Spleen (tissue), 11 donors: Measurements from ENCODE around the gene DUSP10. TPM values are rescaled to one million over a fixed set of nuclear protein-coding genes. Genes with fewer than 3 reads are reported as not detected.

ENCODE experiments used
- DNase-seq: peaks from one replicate; pipeline ENCODE4 v3.0.0-alpha.2; 2020
- H3K27ac ChIP-seq, 8 donors: fragments of 200-600 bp; sonication (generic) in 7 of 8; 1 replicate in 4 of 8; 2 replicates in 4 of 8; pipeline versions ENCODE4 v1.5.0 to v1.8.0; 2016 to 2021; ENCODE audit warnings: inconsistent platforms in 4 of 8, mild to moderate bottlenecking in 4 of 8, moderate library complexity in 1 of 8
- H3K27me3 ChIP-seq, 7 donors: fragments of 200-600 bp; sonication (generic) in 6 of 7; replicated peaks in 1 of 7; 1 replicate in 4 of 7; 2 replicates in 3 of 7; pipeline versions ENCODE4 v1.5.0 to v1.8.0; 2016 to 2021; ENCODE audit warnings: inconsistent platforms in 3 of 7, mild to moderate bottlenecking in 1 of 7
- H3K36me3 ChIP-seq, 6 donors: fragments of 200-600 bp; sonication (generic) in 5 of 6; 1 replicate in 4 of 6; 2 replicates in 2 of 6; pipeline versions ENCODE4 v1.5.0 to v1.8.0; 2016 to 2021; ENCODE audit warnings: inconsistent platforms in 2 of 6
- H3K4me1 ChIP-seq, 6 donors: fragments of 200-600 bp; sonication (generic) in 5 of 6; 1 replicate in 3 of 6; 2 replicates in 3 of 6; pipeline versions ENCODE4 v1.5.0 to v1.8.0; 2016 to 2021; ENCODE audit warnings: inconsistent platforms in 3 of 6
- H3K4me3 ChIP-seq, 8 donors: fragments of 200-600 bp; sonication (generic) in 7 of 8; 1 replicate in 4 of 8; 2 replicates in 4 of 8; pipeline versions ENCODE4 v1.5.0 to v1.8.0; 2016 to 2021; ENCODE audit warnings: inconsistent platforms in 4 of 8, mild to moderate bottlenecking in 4 of 8, moderate library complexity in 2 of 8
- H3K9me3 ChIP-seq, 8 donors: fragments of 200-600 bp; sonication (generic) in 7 of 8; 1 replicate in 4 of 8; 2 replicates in 4 of 8; pipeline versions ENCODE4 v1.5.0 to v1.8.0; 2016 to 2021; ENCODE audit warnings: inconsistent platforms in 4 of 8
- CTCF ChIP-seq, 11 experiments: fragments of 200-600 bp in 7 of 11; fragments of 450-650 bp in 4 of 11; sonication (generic) in 4 of 11; IDR thresholded peaks in 8 of 11; conservative IDR thresholded peaks in 3 of 11; 1 replicate in 7 of 11; 2 replicates in 4 of 11; pipeline versions ENCODE4 v1.4.0 to v1.8.0; 2016 to 2021; ENCODE audit warnings: antibody characterized with exemption in 11 of 11, inconsistent platforms in 4 of 11, mild to moderate bottlenecking in 1 of 11
- POLR2A ChIP-seq, 3 donors: fragments of 450-650 bp; IDR thresholded peaks; one replicate each; pipeline ENCODE4 v1.5.1; 2017; ENCODE audit warnings: antibody characterized with exemption in 3 of 3, mild to moderate bottlenecking in 1 of 3
- POLR2AphosphoS5 ChIP-seq, 3 donors: sonication (generic); formaldehyde crosslinking; IDR thresholded peaks; one replicate each; pipeline ENCODE4 v1.5.1; 2017; ENCODE audit warnings: antibody characterized with exemption in 3 of 3
- WGBS, 5 donors: extraction: QIAGEN DNeasy Blood & Tissue Kit in 3 of 5; methylation state at CpG; one replicate each; pipeline versions ENCODE4 v1.1.5 to v1.1.7; 2013 to 2018; 5-methylcytosine and 5-hydroxymethylcytosine counted together
- intact Hi-C: fragments of 100-400 bp; cut with DNase I; formaldehyde crosslinking; loops from one replicate; pipeline ENCODE4 v1.15.0; 2023; ENCODE audit warnings: low total_unique reads
- polyA plus RNA-seq, 3 donors: library from polyadenylated mRNA; stranded (reverse); fragments of 200-250 nt; gene quantifications; one replicate each; pipeline ENCODE4 v1.2.1, GENCODE V29; 2013
- total RNA-seq, 7 donors: library from RNA; depleted of rRNA in 3 of 7; stranded (reverse); fragments of >200 nt in 3 of 7; fragmentation: NEBNext Ultra II Directional in 4 of 7; extraction: Animal tissue kit (Norgen Biotek cat#: 25700) in 4 of 7; gene quantifications; one replicate each; pipeline versions ENCODE4 v1.1.0 to v1.2.1, GENCODE V29; 2016 to 2021
- donor health status: healthy with polysubstance abuse.
- donor health status: DM: no; HTN: no; CAD: no; lungs with moderate emphysema.
- donor health status: DM: no; HTN: no; CAD: no.
- donor health status: Bipolar disorder and iron deficiency.
- donor health status: healthy.
- donor health status: DM: no; HTN: no; CAD: no.
- donor health status: DM: yes; HTN: yes; CAD: no.

Gene DUSP10
- total and polyA plus RNA-seq, 10 donors, result 3.4 to 11.9 (median 7.4) TPM

GRCh38 chr1:221783437-221783836 lies 41.5 kb upstream of the DUSP10 start:
- H3K4me1 ChIP-seq, result peaks cover 12 to 60% (median 36%) of the 10 kb centered on the region in 6 donors
- no peaks in the 10 kb centered on the region for H3K36me3 ChIP-seq
- TF ChIP-seq POLR2A (IDR thresholded peaks at IDR 0.05) (no peak), CTCF (IDR thresholded peaks at IDR 0.05 in 8 of 11, conservative IDR thresholded peaks at IDR 0.05 in 3 of 11) (no peak), POLR2AphosphoS5 (IDR thresholded peaks at IDR 0.05) (no peak)
- intact Hi-C loops, result no loop called here
- DNase-seq, result no peak
- WGBS, 5 donors, result 35 to 56% (median 45%) methylated on average over 6 of the region's 6 CpGs
- H3K27ac ChIP-seq, result no peak overlapping the region
- H3K4me3 ChIP-seq, result peak overlapping the region in 1 of 8 donors; percentile 13
- H3K27me3 ChIP-seq, result no peaks in the 10 kb centered on the region
- no peaks in the 10 kb centered on the region for H3K9me3 ChIP-seq

- WGBS, 5 donors, result 85 to 100% (median 93%) methylated on average over 1 of the region's 1 CpG
- Histone ChIP-seq H3K27me3 (no peaks in the 10 kb centered on the region), H3K9me3 (no peaks in the 10 kb centered on the region), H3K4me3 (no peak overlapping the region), H3K27ac (no peak overlapping the region), H3K4me1 (peaks cover 16 to 65% (median 41%) of the 10 kb centered on the region in 6 donors), H3K36me3 (no peaks in the 10 kb centered on the region)
- TF ChIP-seq CTCF (IDR thresholded peaks at IDR 0.05 in 8 of 11, conservative IDR thresholded peaks at IDR 0.05 in 3 of 11), result no peak
- TF ChIP-seq POLR2AphosphoS5 (IDR thresholded peaks at IDR 0.05), result no peak
- TF ChIP-seq POLR2A (IDR thresholded peaks at IDR 0.05), result no peak
- no peak for DNase-seq
- intact Hi-C loops, result no loop called here
Observed at GRCh38 chr1:221782970-221783369, 41.1 kb upstream of the DUSP10 start.

DNA sequence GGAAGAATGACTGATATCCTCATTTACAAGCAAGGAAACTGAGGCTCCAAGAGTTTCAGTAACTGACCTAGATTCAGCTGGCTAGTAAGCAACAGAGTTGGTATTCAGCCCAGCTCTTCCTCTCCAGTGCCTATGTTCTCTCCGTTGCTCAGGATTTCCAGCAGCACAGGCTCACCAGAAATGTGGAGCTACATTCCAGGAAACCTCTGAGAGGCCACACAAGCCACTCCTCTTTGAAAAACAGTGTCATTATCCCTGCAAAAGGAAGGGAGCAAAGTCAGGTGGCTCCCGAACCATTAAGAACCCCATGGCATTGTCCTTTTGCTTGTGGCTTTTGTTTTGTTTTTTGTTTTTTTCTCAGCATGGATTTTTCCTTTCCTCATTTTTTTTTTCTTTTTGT lies 40.6 kb upstream of the DUSP10 start:
- no peak for DNase-seq
- intact Hi-C loops, result no loop called here
- Histone ChIP-seq H3K9me3 (no peaks in the 10 kb centered on the region), H3K27me3 (no peaks in the 10 kb centered on the region), H3K4me3 (no peak overlapping the region), H3K36me3 (no peaks in the 10 kb centered on the region), H3K4me1 (peaks cover 19 to 69% (median 45%) of the 10 kb centered on the region in 6 donors), H3K27ac (no peak overlapping the region)
- 67 to 86% (median 81%) methylated on average over 2 of the region's 2 CpGs for WGBS, 5 donors
- TF ChIP-seq POLR2A (IDR thresholded peaks at IDR 0.05) (no peak), POLR2AphosphoS5 (IDR thresholded peaks at IDR 0.05) (no peak), CTCF (IDR thresholded peaks at IDR 0.05 in 8 of 11, conservative IDR thresholded peaks at IDR 0.05 in 3 of 11) (no peak)

- Histone ChIP-seq H3K9me3 (no peaks in the 10 kb centered on the region), H3K36me3 (no peaks in the 10 kb centered on the region), H3K27ac (no peak overlapping the region), H3K4me1 (peaks cover 30 to 82% (median 57%) of the 10 kb centered on the region in 6 donors), H3K4me3 (no peak overlapping the region), H3K27me3 (no peaks in the 10 kb centered on the region)
- DNase-seq, result no peak
- no peak for TF ChIP-seq POLR2A (IDR thresholded peaks at IDR 0.05)
- TF ChIP-seq POLR2AphosphoS5 (IDR thresholded peaks at IDR 0.05), result no peak
- no peak for TF ChIP-seq CTCF (IDR thresholded peaks at IDR 0.05 in 8 of 11, conservative IDR thresholded peaks at IDR 0.05 in 3 of 11)
- WGBS, 5 donors, result 69 to 79% (median 72%) methylated on average over 7 of the region's 7 CpGs
- intact Hi-C loops, result no loop called here
Observed at GRCh38 chr1:221781102-221781755, 39.3 kb upstream of the DUSP10 start.
